GM18858 (cell line): Measurements from ENCODE around the gene NPLOC4.
"Not testable (repeated sequence)": the region's sequence is repeated elsewhere in the genome, so short reads cannot be mapped to it uniquely, and the experiment has no call there.

Experiments used
- ATAC-seq: cut with Tn5 transposase; IDR thresholded peaks from one replicate; pipeline ENCODE4 v1.9.1; 2021; ENCODE audit not compliant: unreplicated experiment

The NPLOC4 gene

GRCh38 chr17:81636505-81637288 is at the start of gene NPLOC4, which contains the start of gene TSPAN10:
TSS of gene NPLOC4 (minus strand) at chr17:81637112. CDS start at chr17:81636930, 182 bp downstream.
TSS of gene TSPAN10 (plus strand) at chr17:81637196. CDS start at chr17:81642413, 5,217 bp downstream.
- peak; percentile 54 for ATAC-seq

DNA sequence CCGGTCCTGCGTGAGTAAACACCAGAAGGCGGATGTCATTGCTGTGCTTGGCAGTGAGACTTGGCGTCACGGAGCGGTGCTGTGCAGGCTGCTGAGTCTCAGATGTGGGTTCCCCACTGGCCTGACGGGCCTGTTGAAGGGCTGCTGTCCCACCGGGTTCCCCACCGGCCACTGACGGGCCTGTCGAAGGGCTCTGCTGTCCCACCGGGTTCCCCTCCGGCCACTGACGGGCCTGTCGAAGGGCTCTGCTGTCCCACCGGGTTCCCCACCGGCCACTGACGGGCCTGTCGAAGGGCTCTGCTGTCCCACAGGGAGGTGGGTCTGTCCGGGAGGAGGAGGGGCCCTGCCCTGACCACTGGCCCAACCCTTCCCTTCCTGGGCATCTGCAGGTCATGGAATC is 49.7 kb upstream of the NPLOC4 start:
- ATAC-seq, result no peak

DNA sequence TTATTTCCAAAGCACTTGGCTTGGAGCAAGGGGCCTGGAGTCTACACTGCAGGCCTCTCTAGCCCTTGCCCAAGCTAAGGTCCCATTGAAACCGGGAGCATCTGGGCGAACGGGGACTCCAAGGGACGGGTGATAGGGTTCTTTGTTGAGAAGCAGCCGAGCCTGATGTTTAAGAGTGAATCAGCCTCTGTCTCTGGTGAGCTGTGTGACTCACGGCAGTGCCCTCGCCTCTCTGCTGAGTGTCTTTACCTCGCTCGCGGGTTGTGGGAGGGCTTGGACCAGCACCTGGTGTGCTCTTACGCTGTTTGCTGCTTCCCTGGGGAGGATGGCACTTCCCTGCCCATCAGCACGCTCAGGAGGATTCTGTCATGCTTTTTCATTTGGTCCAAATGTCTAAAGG is 48.2 kb upstream of the NPLOC4 start:
- ATAC-seq, result no peak

DNA sequence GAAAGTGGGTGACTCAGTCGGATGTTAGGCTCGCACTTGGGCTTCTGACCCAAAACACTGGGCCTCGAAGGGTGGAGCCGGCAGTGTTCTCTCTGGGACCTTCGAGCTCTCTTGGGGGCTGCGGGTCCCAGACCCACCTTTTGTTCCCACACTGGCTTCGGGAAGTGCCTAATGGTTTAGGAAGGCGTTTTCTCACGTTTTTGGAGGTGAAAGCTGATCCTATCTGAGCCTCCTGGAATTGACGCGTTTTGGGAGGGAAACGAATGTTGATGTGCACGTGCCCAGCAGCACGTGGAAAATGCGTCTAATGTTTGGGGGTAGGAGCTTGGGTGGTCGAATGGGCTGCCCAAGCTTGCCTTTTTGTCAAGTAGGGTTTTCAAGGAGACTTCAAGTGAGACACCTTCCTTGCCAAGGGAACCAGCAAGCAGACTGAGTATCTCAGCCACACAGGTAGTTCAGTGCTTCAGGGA is 47.6 kb upstream of the NPLOC4 start:
- no peak for ATAC-seq

GRCh38 chr17:81683584-81684441 is 46.9 kb upstream of the NPLOC4 start, which contains the start of the genes ARL16 and HGS:
TSS of gene ARL16 (minus strand) at chr17:81683797. CDS start at chr17:81683753, 44 bp downstream.
TSS of gene HGS (plus strand) at chr17:81684011. CDS start at chr17:81684067, 56 bp downstream.
- ATAC-seq, result peak; percentile 86

- no peak for ATAC-seq
These were observed 46.3 kb upstream of the NPLOC4 start for GRCh38 chr17:81683208-81683583.

- no peak for ATAC-seq
These were observed 45.8 kb upstream of the NPLOC4 start for GRCh38 chr17:81682565-81683207.

GRCh38 chr17:81681672-81682071 is 44.8 kb upstream of the NPLOC4 start:
- ATAC-seq, result no peak

DNA sequence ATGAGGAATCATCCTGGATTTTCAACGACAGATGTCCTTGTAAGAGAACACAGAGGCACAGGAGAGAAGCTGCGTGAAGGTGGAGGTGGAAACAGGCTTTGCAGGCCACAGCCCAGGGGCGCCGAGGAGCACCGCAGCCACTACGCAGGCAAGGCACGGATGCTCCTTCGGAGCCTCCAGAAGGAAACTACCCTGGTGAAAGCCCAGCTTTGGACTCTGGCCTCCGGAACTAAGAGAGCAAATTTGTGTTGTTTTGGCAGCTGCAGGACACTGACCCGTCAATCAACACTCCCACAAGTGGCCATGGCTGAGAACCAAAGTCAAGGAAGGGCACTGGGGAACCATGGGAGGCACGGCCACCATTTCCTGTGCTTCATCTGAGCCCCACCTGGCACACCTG is 43.2 kb upstream of the NPLOC4 start:
- no peak for ATAC-seq

- ATAC-seq, result no peak
These were observed 40.0 kb upstream of the NPLOC4 start for GRCh38 chr17:81676906-81677305.

- ATAC-seq, result not testable (repeated sequence)
These were observed 38.8 kb upstream of the NPLOC4 start for GRCh38 chr17:81675515-81676221.

DNA sequence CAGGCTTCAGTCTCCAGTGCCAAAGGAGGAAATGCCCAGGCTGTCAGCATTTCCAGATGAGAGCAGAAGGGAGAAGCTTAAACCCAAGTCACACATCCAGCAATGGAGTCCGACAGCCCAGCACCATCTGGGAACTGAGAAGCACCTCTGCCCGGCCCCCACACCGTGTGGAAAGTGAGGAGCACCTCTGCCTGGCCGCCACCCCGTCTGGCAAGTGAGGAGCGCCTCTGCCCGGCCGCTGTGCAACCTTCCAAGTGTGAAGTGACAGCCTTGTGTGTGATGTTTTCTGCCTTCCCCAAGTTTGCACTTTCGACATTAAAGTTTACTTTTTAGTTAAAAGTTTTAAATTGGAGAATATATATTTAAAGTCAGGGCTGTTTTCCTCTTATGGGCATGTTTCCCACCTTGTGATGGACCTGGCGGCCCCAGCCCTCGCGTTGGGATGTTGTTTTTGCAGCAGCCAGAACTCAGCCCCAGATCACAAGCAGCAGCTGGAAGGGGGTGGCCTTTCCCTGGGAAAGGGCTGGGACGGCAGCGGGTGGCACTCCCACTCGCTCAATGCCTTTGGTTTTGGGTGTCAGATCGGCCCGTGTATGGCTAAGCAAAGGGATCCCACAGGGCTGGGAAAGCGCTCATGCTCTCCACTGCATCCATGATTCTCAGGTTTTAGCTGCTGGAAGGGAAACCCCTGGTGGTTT is 36.8 kb upstream of the NPLOC4 start:
- no peak for ATAC-seq

DNA sequence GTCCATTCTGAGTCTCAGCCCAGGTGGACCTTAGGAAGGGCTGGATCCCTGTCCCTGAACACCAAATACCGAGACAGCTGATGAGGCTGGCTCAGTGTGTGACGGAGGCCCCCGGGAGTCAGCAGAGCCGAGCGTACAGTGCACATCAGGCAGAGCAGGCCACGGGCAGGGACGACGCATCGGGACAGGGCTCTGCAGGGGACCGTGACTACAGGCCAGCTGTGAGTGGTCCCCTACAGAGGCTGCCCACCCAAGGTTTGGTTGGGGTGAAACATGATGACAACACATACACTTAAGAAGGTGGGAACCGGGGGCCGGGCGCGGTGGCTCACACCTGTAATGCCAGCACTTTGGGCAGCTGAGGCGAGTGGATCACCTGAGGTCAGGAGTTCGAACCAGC is 36.0 kb upstream of the NPLOC4 start:
- ATAC-seq, result no peak

GRCh38 chr17:81672504-81672903 is 35.6 kb upstream of the NPLOC4 start:
- no peak for ATAC-seq

DNA sequence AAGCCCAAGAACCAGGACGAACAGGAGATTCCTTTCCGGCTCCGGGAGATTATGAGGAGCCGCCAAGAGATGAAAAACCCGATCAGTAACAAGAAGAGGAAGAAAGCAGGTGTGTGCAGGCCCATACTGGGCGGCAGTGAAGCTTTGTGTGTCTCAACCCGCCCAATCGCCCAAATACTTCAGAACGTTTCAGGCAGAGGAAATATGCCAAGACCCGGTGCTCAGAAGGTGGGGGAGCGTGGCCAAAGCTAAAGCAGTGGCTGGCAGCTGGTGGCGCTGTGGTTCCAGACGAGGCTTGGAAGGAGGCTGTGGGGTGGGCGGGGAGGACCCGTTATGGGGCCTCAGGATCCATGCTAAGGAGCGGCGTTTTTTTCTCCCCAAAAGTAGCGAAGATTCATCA is 30.8 kb upstream of the NPLOC4 start:
- no peak for ATAC-seq

- ATAC-seq, result peak; percentile 78
These were observed 29.7 kb upstream of the NPLOC4 start, which contains the start of the genes CCDC137 and OXLD1 for GRCh38 chr17:81666342-81667191. TSS of gene CCDC137 (plus strand) at chr17:81666737. CDS start at chr17:81666767, 30 bp downstream. TSS of gene OXLD1 (minus strand) at chr17:81666605. CDS start at chr17:81666577, 28 bp downstream.

DNA sequence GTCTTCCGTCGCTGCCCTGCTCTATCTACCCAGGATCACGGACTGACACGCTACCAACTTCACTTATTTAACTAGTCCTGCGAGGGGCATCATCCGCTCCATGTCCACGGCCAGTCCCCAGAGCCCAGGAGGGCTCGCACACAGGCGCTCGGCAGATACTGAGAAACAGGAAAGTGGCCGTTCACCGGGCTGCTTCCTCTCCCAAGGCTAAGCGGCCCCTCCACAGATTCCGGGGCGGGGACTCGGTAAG is 29.1 kb upstream of the NPLOC4 start:
- ATAC-seq, result no peak

- no peak for ATAC-seq
These were observed 28.5 kb upstream of the NPLOC4 start for GRCh38 chr17:81665205-81666091.
